Right atrium auricular region (tissue), 2 donors: ENCODE data around the gene TMEM260. TPM values are rescaled to one million over a fixed set of nuclear protein-coding genes. Genes with fewer than 3 reads are reported as not detected.

Experiments used
- DNase-seq: peaks from one replicate; pipeline ENCODE4 v3.0.0-alpha.2; 2019; ENCODE audit warnings: low spot score
- H3K27ac ChIP-seq, 2 donors: fragments of 200-600 bp; sonication (generic); 1 replicate in 1 of 2; 2 replicates in 1 of 2; pipeline ENCODE4 v1.5.1; 2016 to 2019
- H3K27me3 ChIP-seq, 2 donors: fragments of 200-600 bp; sonication (generic); one replicate each; pipeline versions ENCODE4 v1.5.1 to v1.6.0; 2017 to 2019
- H3K36me3 ChIP-seq: fragments of 200-600 bp; sonication (generic); one replicate; pipeline ENCODE4 v1.5.1; 2016
- H3K4me1 ChIP-seq, 2 donors: fragments of 200-600 bp; sonication (generic); one replicate each; pipeline versions ENCODE4 v1.5.1 to v1.6.0; 2017 to 2019
- H3K4me3 ChIP-seq, 2 donors: fragments of 200-600 bp; sonication (generic); 1 replicate in 1 of 2; 2 replicates in 1 of 2; pipeline ENCODE4 v1.5.1; 2017 to 2019; ENCODE audit warnings: mild to moderate bottlenecking in 1 of 2, moderate library complexity in 1 of 2
- H3K9me3 ChIP-seq, 2 donors: fragments of 200-600 bp; sonication (generic); one replicate each; pipeline ENCODE4 v1.5.1; 2019
- CTCF ChIP-seq, 2 donors: fragments of 200-600 bp; sonication (generic); IDR thresholded peaks; one replicate each; pipeline ENCODE4 v1.5.1; 2019; ENCODE audit warnings: antibody characterized with exemption in 2 of 2
- total RNA-seq, 2 donors: library from RNA; depleted of rRNA; stranded (reverse); fragments of >200 nt; gene quantifications; one replicate each; pipeline ENCODE4 v1.1.0, GENCODE V29; 2016

Gene TMEM260
- total RNA-seq, 2 donors from 2014 or later, result 5.5 to 7.0 TPM

- no peak for TF ChIP-seq CTCF (IDR thresholded peaks at IDR 0.05)
- peaks cover 12% of the 10 kb centered on the region for H3K36me3 ChIP-seq
- DNase-seq, result no peak
- H3K27ac ChIP-seq, result no peak overlapping the region
- peaks cover 0 to 28% of the 10 kb centered on the region in 2 donors for H3K4me1 ChIP-seq
- no peaks in the 10 kb centered on the region for H3K9me3 ChIP-seq
- H3K4me3 ChIP-seq, result no peak overlapping the region
- H3K27me3 ChIP-seq, result no peaks in the 10 kb centered on the region
Measured at GRCh38 chr14:56585461-56586084, 6.0 kb downstream of the TMEM260 start.

DNA sequence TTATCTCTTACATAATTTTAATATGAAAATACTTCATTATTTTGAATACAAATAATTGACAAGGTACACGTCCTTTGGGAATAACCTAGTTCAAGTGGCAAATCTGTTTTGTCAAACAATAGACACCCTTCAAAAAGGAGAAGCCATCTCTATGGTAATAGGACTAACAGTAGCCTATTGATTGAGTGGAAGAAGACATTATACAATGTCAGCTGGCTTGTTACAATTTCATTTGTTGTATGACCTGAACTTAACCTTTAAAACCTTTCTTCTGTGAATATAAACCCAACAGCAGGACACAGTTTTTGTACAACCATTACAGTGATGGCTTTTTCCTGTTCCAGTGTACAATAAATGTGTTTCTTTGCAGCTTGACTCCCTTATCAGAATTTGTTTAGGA, 8.1 kb downstream of the TMEM260 start:
- TF ChIP-seq CTCF (IDR thresholded peaks at IDR 0.05), result no peak
- H3K27me3 ChIP-seq, result no peaks in the 10 kb centered on the region
- no peaks in the 10 kb centered on the region for H3K9me3 ChIP-seq
- no peak overlapping the region for H3K4me3 ChIP-seq
- H3K36me3 ChIP-seq, result peaks cover 12% of the 10 kb centered on the region
- H3K4me1 ChIP-seq, result peaks cover 0 to 9% of the 10 kb centered on the region in 2 donors
- H3K27ac ChIP-seq, result no peak overlapping the region
- no peak for DNase-seq

- TF ChIP-seq CTCF (IDR thresholded peaks at IDR 0.05), result no peak
- Histone ChIP-seq H3K36me3 (peaks cover 11% of the 10 kb centered on the region), H3K4me3 (no peak overlapping the region), H3K27me3 (no peaks in the 10 kb centered on the region), H3K27ac (no peak overlapping the region), H3K9me3 (no peaks in the 10 kb centered on the region), H3K4me1 (peaks cover 0 to 9% of the 10 kb centered on the region in 2 donors)
- no peak for DNase-seq
Measured at GRCh38 chr14:56590535-56590960, 10.9 kb downstream of the TMEM260 start.

DNA sequence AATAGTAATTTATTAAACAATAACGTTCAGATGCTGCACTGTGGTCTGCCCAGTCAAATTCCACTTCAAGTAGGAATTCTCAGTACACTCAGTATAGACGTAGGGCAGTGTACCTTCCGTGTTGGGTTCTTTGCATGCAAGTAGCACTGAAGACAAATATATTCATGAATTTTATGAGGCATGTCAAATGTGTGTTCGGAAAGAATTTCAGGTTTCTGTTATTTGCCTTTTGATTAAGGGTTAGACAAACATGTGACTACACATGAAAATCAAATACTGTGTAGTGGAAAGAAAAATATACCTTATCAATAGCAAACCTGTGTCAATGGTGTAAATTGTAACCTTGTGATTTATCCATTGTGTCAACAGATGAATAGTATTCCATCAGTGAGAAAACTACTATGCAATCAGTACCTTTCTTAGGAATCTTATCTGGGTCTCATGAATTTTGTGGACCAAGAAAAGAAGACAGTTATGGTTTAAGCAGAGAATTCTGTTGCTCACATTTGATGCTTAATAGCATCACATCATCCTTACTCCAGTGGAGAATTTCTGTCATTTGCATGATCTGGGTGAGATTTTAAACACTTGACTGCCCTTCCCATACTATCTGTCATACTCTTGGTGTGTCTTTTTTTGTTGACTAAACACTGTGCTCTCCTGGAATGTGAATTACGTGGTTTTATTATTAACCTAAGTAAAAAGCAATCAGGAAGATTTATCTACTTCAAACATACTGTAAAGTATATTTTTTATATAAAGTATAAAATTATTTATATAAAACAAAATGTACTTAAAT, 13.3 kb downstream of the TMEM260 start:
- H3K27ac ChIP-seq, result no peak overlapping the region
- H3K27me3 ChIP-seq, result no peaks in the 10 kb centered on the region
- no peaks in the 10 kb centered on the region for H3K36me3 ChIP-seq
- no peak for TF ChIP-seq CTCF (IDR thresholded peaks at IDR 0.05)
- H3K9me3 ChIP-seq, result no peaks in the 10 kb centered on the region
- peaks cover 0 to 9% of the 10 kb centered on the region in 2 donors for H3K4me1 ChIP-seq
- no peak for DNase-seq
- no peak overlapping the region for H3K4me3 ChIP-seq

GRCh38 chr14:56594428-56594827, 14.8 kb downstream of the TMEM260 start:
- H3K27me3 ChIP-seq, result no peaks in the 10 kb centered on the region
- TF ChIP-seq CTCF (IDR thresholded peaks at IDR 0.05), result no peak
- DNase-seq, result no peak
- peaks cover 0 to 9% of the 10 kb centered on the region in 2 donors for H3K4me1 ChIP-seq
- no peaks in the 10 kb centered on the region for H3K36me3 ChIP-seq
- no peak overlapping the region for H3K27ac ChIP-seq
- no peak overlapping the region for H3K4me3 ChIP-seq
- no peaks in the 10 kb centered on the region for H3K9me3 ChIP-seq
